HT1080 (cell line): ENCODE measurements around the gene ERBIN. TPM values are rescaled to one million over a fixed set of nuclear protein-coding genes. Genes with fewer than 3 reads are reported as not detected.
"Not testable (repeated sequence)": the region's sequence is repeated elsewhere in the genome, so short reads cannot be mapped to it uniquely, and the experiment has no call there.

ENCODE experiments used
- DNase-seq: peaks from one replicate; pipeline ENCODE4 v3.0.0-alpha.2; 2015; ENCODE audit warnings: low read depth
- polyA plus RNA-seq, 2 experiments: library from polyadenylated mRNA; depleted of rRNA; stranded (reverse); fragments of >200 nt; gene quantifications; 2 replicates each; pipeline ENCODE4 v1.2.3, GENCODE V29; 2015
- total RNA-seq: library from RNA; depleted of rRNA; stranded (reverse); fragments of >200 nt; shearing (Covaris generic); gene quantifications from 2 replicates; pipeline ENCODE4 v1.2.3, GENCODE V29; 2014; rRNA removed

ERBIN gene
- total RNA-seq = 36.9 and 39.7 TPM in 2 replicates
- 35.4 and 49.2 TPM in 2 replicates for polyA plus RNA-seq (2015; cell fraction: cytosol; rRNA removed)
- 78.3 and 86.1 TPM in 2 replicates for polyA plus RNA-seq (2015; cell fraction: nucleus; rRNA removed)

GRCh38 chr5:65926276-65926783 is at the start of gene ERBIN:
ERBIN (plus strand) TSS chr5:65926575; CDS start chr5:65992719, 66,144 bp downstream.
- peak; percentile 89 for DNase-seq

- DNase-seq = no peak
These were observed 49.4 kb upstream of the ERBIN start for GRCh38 chr5:65876970-65877369.

- peak; percentile 88 for DNase-seq
These were observed 46.6 kb upstream of the ERBIN start for GRCh38 chr5:65879668-65880256.

GRCh38 chr5:65880496-65881072 is 45.8 kb upstream of the ERBIN start:
- DNase-seq = no peak

GRCh38 chr5:65882278-65882677 is 44.1 kb upstream of the ERBIN start:
- no peak for DNase-seq

GRCh38 chr5:65883461-65883860 is 42.9 kb upstream of the ERBIN start:
- DNase-seq = no peak

- DNase-seq = no peak
These were observed 40.0 kb upstream of the ERBIN start for GRCh38 chr5:65886387-65886786.

GRCh38 chr5:65892024-65892423 is 34.4 kb upstream of the ERBIN start:
- not testable (repeated sequence) for DNase-seq

GRCh38 chr5:65892801-65893200 is 33.6 kb upstream of the ERBIN start:
- no peak for DNase-seq

- DNase-seq = no peak
These were observed 32.5 kb upstream of the ERBIN start for GRCh38 chr5:65893749-65894430.

GRCh38 chr5:65895891-65896290 is 30.5 kb upstream of the ERBIN start:
- DNase-seq = no peak

GRCh38 chr5:65900746-65901145 is 25.6 kb upstream of the ERBIN start:
- no peak for DNase-seq

GRCh38 chr5:65902104-65902503 is 24.3 kb upstream of the ERBIN start:
- DNase-seq = no peak

- DNase-seq = no peak
These were observed 22.8 kb upstream of the ERBIN start for GRCh38 chr5:65903581-65903980.

GRCh38 chr5:65906256-65906655 is 20.1 kb upstream of the ERBIN start:
- no peak for DNase-seq

- no peak for DNase-seq
These were observed 19.2 kb upstream of the ERBIN start for GRCh38 chr5:65907135-65907534.

GRCh38 chr5:65910711-65911110 is 15.7 kb upstream of the ERBIN start:
- no peak for DNase-seq

GRCh38 chr5:65912311-65912710 is 14.1 kb upstream of the ERBIN start:
- no peak for DNase-seq

GRCh38 chr5:65913519-65913918 is 12.9 kb upstream of the ERBIN start:
- DNase-seq = no peak

- no peak for DNase-seq
These were observed 11.7 kb upstream of the ERBIN start for GRCh38 chr5:65914641-65915196.

- not testable (repeated sequence) for DNase-seq
These were observed 10.7 kb upstream of the ERBIN start for GRCh38 chr5:65915661-65916060.

- no peak for DNase-seq
These were observed 10.3 kb upstream of the ERBIN start for GRCh38 chr5:65916066-65916465.
